Measurements from ENCODE around the gene FNDC10.
"Not testable (repeated sequence)": the region's sequence is repeated elsewhere in the genome, so short reads cannot be mapped to it uniquely, and the experiment has no call there.

The FNDC10 gene

DNA sequence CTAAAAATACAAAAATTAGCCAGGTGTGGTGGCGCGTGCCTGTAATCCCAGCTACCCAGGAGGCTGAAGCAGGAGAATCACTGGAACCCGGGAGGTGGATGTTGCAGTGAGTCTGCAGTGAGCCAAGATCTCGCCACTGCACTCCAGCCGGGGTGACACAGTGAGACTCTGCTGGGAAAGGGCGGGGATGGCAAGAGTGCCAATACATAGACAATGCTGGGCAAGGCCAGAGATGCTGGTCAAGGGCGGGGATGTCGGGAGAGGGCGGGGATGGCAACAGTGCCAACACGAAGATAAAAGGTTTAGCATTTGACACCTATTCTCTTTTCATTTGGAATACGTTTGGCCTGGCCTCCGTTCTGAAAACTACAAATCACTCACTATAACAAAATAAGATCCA is 36.2 kb downstream of the FNDC10 start:
- DNase-seq, result no peak

DNA sequence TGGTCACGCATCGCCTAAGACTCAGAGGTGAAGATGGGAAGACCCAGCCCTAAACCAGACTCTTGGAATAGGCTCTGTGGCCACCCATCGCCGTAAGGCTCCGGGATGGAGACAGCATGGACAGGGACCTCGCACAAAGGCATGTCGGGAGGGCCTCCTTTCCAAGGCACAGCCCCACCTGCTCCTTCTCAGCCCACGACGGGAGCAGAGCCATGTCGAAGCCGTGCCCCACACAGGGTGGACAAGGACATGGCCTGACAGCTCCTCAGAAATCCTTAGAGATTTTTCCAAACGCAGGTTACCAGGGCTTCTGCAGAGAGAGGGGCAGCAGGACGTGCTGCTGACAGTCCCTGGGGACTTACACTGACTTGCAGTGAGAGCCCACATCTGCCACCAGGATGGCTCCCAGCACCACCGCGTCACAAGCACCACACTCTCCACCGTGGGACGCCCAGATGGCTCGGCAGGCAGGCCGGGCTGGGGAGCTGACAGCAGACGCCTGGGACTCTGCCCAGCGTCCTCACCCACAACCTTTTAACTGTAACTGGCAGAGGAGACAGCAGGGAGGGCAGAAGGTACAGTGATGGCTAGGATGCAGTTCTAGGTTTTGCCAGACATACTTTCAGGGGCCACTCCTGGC is 37.3 kb downstream of the FNDC10 start:
- DNase-seq, result no peak

DNA sequence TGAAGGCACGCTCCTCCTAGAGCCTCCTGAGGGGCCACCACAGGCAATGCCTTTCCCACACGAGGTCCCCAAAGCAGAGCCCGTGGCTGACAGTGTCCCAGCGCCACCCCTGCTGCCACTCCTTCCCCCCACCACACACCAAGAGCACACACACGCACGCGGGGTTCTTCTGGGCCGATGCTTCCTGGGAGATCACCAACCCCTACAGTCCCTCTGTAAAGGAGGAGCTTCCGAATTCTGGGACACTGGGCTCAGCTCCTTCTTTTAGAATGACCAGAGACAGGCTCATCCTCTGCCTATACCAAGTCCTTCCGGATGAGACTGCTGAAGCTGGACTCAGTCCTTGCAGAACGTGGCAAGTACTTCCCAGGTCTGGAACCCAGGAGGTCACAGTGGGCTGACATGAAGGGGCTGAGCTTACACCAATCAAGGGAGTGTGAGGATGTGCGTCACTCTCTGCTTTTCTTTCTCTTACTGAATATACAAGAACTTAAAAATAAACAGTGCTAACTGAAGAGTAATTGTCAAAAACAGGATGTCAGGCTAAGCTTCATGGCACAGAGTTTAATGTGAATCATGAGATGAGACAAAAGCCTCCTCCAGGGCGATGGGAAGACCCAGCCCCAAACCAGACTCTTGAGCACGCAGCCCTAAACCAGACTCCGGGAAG is 38.0 kb downstream of the FNDC10 start:
- no peak for DNase-seq

DNA sequence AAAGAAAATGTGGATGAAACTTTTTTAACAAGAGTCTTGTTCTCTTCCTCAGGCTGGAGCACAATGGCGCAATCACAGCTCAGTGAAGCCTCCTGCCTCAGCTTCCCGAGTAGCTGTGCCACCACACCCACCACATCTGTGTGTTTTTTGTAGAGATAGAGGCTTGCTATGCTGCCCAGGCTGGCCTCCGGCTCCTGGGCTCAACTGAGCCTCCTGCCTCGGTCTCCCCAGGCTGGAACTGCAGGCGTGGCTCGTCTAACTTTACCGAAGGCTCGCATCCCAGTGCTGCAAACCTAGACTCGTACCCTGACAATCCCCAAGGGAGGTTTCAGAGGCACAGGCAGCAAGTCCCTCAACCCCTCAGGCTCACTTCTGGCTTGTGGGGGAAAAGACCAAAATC is 39.8 kb downstream of the FNDC10 start:
- DNase-seq, result no peak

DNA sequence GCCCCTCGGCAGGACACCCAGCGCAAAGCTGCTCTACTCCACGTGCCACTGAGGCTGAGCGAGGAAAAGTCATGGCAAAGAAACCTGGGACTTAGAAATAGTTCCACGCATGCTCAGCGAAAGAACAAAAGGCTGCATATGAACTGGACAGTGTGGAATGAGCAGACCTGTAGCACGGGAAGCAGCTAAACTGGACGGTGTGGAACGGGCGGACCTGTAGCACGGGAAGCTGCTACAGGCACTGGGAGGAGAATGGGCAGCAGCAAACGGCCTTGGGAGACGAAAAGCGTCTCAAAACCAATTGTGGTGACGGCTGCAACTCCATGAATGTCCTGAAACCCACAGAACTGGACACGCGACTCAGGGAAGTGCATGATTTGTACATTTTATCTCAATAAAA is 40.9 kb downstream of the FNDC10 start:
- DNase-seq, result no peak

DNA sequence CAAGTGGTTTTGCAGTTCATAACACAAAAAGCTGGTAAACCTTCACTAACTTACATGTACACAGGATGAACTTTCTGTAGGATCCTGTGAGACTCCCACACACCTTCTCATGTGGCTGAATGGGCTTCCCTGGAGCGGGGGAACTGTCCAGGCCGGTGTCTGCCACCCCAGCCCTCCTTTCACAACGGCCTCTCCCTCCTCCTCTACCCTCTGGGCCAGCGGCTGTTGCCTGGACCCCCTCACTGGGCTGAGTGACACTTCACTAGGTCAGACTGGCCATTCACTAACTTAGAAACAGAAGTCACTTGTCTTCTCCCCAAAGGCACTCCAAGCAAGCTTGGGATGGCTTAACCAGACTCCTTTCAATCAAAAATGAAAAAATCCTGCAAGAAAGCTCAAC is 41.3 kb downstream of the FNDC10 start:
- no peak for DNase-seq

DNA sequence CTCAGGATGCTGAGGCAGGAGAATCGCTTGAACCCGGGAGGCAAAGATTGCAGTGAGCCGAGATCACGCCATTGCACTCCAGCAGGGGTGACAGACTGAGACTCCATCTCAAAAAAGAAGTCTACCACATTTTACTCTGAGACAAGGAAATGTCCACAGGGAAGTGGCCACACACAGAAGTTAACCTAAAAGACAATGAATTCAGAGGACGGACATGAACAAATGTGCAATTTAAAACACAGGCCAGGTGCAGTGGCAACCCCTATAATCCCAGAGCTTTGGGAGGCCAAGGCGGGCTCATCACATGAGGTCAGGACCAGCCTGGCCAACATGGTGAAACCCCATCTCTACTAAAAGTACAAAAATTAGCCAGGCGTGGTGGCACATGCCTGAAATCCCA is 42.2 kb downstream of the FNDC10 start:
- DNase-seq, result not testable (repeated sequence)

DNA sequence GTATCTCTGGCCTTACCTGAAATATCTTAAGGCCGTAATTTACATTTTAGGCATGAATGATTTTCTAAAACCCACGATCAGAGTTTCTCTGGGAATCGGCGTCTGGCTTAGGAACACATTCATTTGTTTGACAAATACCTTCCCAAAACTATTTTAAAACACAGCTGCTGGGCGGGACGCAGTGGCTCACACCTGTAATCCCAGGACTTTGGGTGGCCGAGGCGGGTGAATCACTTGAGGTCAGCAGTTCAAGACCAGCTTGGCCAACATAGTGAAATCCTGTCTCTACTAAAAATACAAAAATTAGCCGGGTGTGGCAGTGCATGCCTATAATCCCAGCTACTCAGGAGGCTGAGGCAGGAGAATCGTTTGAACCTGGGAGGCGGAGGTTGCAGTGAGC is 43.0 kb downstream of the FNDC10 start:
- DNase-seq, result not testable (repeated sequence)

DNA sequence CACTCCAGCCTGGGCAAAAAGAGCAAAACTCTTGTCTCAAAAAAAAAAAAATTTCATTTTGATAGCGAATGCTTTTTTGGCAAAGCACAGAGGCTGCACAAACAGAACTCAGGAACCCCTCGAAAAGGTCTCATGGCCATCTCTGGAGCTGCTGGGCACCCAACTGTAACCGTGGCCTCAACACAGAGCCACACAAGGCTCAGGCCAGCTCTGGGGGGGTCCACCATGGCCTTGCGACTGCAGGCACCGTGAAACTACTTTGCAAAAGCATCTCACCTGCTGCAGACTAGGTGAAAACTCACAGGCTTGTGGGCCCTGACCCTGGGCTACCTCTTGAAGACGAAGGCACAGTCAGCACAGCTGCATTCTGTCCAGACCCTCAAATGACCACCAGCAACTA is 43.4 kb downstream of the FNDC10 start:
- no peak for DNase-seq

DNA sequence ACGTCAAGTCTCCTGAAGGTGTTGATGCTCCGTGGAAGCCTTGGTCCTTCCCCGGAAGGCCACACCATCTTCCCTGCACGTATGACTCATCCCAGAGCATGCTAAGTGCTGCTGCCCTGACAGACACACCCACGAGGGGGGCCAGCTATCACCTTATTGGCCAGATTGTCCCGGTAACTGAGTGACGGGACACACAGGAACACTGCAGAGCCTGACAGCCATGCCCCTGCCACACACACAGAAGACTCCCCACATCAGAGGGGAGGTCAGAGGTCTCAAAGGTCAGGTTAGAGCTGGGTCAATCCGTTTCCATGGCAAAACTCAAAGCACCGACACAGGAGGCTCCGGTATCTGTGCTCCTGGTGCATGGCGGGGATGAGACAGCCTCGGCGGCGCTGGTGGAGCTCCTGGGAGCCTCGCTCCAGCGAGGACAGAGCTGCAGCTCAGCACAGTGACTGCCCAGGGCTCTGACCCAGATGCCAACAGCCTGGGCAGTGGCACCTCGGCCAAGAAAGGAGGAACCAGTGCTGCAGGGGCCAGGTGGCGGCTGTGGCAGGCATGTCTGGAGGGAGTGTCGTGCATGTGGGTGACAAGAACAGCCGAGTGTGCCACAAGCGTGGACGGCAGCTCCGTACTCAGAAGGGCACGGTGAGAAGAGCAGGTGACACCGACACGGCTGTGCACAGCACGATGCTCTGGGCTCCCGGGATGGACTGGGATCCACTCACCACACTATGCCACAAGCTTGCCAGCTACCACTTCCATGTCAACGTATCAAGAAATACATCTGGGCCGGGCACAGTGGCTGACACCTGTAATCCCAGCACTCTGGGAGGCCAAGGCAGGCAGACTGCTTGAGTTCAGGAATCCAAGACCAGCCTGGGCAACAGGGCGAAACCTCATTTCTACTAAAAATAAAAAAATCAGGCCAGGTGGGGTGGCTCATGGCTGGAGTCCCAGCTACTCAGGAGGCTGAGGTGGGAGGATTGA is 44.7 kb downstream of the FNDC10 start:
- DNase-seq, result no peak

DNA sequence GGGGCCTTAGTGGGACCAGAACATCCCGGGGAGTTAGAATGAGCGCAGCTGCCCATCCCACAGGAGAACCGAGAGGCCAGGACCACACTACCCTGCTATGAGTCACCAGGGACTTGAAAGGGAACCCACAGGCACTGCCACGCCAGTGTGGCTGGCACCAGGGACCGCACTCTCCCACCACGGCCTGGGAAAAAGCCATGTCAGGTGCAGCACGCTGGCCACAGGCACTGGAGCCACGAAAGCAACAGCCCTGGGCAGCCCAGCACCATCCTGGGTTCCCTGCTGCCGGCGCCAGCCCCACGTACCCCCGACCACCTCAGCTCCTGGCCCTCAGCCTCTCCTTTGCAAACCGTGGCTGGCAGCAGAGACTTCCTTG is 45.4 kb downstream of the FNDC10 start:
- DNase-seq, result no peak

DNA sequence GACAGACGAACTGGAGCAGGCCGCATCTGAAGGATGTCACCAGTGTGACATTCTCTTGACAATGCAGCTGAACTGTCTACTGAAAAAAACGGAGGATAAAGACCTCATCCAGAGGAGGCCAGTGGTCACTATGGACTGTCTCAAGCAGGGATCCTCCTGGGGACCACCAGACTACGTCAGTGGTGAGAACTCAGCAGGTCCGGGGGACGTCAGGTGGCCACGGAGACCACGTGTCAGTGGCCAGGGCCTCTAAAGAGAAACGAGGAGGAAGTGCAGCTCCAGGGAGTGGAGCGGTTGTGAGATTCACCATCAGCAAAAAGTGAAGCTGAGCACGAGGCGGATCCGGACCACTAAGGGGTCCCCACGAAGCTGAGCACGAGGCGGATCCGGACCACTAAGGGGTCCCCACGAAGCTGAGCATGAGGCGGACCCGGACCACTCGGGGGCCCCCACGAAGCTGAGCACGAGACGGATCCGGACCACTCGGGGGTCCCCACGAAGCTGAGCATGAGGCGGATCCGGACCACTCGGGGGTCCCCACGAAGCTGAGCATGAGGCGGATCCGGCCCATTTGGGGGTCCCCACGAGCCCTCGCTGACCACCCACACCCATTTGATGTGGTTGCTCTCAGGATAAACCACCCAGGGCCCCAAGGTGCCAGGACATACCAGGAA is 46.0 kb downstream of the FNDC10 start:
- DNase-seq, result no peak

DNA sequence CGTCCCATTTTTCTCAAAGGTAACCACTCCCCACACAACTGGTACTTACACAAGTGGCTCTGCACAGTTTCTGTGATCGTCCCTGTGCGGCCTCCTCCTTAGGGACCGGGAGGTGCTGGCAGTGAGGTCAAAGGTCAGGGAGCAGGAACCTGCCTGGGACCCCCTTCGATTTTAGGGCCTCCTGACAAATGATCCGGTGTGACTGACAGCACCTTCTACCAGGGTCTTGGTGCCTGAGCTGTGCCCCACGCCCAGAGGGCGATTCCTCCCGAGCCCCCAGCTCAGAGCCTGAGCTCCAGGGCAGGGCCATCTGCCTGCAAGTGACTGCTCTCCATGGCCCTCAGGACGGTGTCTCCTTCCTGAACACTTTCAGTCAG is 47.7 kb downstream of the FNDC10 start:
- no peak for DNase-seq

DNA sequence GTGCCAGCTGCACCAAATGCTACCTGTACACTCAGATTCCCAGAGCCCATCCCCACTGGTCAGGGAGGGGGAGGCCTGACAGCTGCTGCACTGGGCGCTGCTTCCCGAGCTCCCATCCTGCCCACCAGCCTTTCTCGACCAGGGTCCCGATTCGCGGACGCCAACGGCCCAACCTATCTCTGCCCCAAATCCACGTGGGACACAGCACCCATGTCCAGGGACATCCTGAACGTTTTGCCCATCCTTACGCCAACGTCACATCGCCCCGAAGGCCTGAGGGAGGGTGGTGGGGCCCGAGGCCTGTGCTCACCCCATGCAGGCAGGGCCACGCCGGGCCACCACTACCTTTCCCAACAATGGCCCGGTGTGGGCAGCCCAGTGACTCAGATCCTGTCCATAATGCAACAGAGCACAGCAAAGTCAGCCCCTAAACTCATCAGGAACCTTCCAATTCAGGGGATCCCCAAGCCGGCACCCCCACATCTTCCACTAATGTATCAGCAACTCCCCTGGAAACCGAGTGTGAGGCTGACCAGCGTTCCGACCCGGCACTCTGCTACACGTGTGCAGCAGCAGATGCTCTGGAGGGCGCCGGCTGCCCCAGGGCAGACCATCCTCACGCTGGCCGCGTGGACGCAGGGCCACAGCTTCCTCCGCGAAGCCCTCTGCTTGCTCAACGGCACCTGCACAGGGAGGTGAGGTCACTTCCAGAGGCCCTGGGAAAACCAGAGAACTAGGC is 48.2 kb downstream of the FNDC10 start:
- DNase-seq, result no peak

DNA sequence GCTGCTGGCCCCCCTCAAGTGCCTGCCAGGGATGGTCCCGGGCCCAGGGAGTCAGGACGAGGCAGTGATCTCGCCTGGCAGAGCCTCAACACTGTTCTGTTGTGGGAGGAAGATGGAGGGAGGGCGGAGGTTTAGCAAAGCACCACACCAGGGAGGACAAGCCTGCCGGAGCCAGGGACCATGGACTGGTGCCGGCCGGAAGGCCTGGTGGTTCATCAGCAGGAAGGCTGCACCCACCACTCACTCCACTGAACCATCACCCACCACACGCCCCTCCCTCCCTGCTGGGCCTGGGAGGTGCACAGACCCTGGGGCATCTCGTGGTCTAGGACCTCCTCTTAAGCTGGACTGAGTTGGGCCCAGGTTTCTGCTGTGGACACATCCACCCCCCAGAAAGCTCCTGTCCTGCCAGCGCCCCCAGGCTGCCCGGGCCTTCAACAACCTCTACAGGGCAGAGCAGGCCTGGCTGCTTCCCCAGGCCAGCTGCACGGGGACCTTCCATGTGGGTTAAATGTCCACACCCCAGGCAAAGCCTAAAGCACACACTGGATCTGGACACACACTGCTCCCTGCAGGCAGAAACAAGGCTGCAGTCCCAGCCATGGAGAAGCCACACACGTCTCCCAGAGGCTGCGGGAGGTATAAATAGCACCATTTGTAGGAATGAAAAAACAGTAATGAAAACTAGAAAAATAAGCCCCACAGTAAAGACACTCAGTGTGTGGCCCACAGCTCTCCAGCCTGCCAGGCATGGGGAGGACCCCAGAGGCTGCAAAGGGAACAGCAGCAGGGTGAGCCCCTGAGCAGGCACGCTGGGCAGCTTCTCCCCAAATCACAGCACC is 49.1 kb downstream of the FNDC10 start:
- DNase-seq, result no peak

DNA sequence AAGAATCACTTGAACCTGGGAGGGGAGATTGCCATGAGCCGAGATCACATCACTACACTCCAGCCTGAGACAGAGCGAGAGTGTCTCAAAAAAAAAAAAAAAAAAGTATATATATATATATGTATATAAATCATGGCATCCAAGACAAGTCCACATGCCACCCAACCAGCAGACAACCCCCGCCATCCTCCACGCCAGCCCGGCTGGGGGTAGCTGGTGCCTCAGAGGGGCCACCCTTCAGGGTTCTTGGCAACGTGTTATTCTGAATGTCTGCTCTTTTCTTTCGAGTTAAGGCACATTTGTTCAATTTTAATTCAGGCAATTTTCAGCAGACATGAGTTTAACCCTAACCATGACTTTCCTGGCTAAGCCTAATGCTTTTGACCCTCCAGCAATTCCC is 49.8 kb downstream of the FNDC10 start:
- DNase-seq, result no peak

DNA sequence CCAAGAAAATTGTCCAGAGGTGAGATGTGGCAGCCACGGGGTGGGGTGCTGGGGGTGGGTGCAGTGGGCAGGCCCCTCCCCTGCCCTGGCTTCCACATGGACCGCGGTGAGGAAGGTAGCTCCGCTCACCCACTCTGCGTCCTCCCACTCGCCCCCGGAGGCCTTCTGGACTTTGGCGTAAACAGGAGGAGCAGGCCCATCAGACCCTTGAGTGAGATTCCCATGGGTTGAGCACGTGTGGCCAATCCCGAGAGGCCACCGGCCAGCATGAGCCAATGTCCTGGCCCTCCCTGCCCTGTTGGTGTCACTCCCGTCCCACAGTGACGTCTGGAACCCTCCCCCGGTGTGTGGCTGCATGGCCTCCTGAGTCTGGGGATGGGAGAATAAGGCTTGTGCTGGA is 51.3 kb downstream of the FNDC10 start:
- DNase-seq, result no peak

Measured in CD4-positive, alpha-beta T cell treated with Interleukin-21 for 1 hour (primary cell).